HG02870 (cell line): ENCODE results near the gene ARMC2.
"Not testable (repeated sequence)": the region's sequence is repeated elsewhere in the genome, so short reads cannot be mapped to it uniquely, and the experiment has no call there.

Source experiments
- ATAC-seq: cut with Tn5 transposase; IDR thresholded peaks from one replicate; pipeline ENCODE4 v1.9.1; 2021; ENCODE audit warnings: mild to moderate bottlenecking, moderate library complexity; ENCODE audit not compliant: unreplicated experiment

Gene ARMC2

DNA sequence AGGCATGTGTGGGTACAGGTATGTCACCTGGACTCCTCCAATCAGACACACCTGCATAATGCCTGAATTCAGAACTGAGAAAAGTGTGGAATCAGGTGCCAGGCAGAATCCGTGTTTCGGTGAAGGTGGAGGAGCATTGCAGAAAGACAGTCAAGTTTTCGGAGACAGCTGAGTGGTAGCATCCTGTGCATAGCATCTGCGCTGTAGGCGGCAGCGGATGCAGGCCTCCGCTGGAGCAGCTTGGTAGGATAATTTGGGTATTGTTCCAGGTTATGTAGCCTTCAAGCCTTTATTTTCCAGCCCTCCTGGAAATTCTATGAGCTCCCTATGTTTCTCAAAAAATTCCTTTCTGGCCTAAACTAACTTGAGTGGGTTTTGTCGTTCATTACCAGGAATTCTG lies 15.5 kb upstream of the ARMC2 start:
- no peak for ATAC-seq

DNA sequence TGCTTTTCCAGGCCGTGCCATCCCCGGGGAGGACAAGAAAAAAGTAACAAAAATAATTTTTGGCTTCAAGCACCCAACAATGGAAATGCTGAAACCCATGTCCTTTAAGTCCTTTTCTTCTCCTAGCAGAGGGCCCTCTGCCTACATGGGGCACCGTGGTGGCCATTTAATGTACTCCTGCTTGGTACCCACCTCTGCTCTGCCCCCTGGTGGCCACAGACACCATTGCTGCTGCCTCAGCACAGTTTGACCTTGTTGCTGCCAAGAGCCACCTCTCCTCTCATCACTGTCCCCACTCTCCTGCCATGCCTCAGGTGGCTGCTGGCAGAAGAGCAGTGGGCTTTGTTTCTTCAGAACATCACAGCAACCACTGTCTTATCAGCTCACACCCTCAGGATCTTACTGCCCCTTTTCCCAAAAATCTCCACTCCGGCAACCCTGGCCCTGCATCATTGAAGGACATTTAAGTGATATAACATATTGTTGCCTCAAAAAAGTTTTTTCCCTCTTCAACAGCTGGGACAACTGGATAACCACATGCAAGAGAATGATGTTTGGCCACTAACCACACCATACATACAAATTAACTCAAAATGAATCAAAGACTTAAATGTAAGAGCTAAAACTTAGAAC lies 12.9 kb upstream of the ARMC2 start:
- ATAC-seq = no peak

DNA sequence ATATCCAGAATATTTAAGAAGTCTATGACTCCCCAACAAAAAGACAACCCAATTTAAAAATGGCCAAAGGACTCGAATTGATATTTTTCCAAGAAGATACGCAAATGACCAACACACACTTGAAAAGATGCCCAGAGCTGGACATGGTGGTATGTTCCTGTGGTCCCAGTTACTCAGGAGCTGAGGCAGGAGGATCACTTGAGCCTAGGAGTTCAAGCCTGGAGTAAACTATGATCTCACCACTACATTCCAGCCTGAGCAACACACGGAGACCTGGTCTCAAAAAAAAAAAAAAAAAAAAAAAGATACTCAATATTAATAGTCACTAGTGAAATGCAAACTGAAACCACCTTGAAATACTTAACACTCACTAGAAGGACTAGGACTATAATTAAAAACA lies 12.2 kb upstream of the ARMC2 start:
- ATAC-seq = no peak

DNA sequence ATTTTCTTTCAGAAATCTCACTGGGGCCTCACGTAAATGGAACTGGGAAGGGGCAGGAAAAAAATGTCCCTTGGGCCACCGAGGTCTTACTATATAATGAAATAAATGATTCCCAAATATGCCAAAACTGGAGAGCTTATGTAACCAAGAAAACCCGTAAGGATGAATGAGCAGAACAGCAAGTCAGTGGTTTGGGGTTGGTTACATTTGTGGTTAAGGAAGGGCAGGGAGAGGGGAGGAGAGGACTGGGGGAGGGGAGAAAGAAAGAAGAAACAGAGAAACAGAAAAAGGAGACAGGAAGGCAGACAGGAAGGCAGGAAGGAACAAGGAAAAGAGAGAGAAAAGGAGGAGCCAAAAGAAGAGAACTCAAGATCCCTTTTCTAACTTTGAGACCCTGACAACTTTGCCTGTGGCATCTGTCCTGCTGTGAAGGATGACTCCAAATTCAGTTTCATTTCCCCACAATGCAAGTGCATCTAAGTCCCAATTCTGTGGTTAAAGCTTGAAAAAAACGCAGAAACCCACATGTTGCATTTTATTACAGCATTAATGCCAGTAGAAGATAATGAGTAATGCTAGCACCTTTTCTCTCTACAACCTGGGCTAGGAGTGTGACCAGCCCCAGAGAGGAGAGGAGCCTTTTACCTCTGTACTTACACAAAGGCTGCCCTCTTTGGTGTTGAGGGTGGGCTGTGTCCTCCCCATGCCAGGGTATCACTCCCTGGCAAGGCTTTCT lies 10.8 kb upstream of the ARMC2 start:
- no peak for ATAC-seq

DNA sequence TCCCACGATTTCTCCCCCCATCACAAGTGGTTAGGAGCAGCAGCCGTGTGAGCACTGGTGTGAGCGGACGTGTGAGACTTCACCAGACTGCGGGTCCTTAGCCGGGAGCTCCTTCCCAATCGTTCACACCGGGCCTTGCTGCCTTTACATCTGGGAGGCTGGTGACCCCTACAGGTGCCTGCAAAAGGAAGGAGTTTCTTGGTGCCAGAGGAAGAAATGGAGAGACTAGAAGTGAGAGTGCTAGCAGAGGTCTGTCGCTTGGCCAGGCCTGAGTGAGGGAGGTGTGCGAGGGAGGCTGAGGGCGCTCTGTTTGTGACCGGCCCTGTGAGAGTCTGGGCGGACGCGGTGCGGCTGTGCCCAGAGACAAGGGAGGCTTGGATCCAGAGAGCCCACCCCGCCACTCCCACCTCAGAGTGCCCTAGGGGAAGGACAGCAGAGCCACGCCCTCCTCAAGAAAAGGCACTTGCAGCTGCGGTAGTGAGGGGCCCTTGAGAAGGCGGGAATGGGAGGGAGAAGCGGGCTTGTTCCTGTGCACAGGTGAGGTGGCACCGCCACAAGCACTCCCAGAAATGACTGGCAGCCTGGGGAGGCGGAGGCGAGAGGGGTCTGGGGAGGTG lies 10.0 kb upstream of the ARMC2 start:
- ATAC-seq = no peak

DNA sequence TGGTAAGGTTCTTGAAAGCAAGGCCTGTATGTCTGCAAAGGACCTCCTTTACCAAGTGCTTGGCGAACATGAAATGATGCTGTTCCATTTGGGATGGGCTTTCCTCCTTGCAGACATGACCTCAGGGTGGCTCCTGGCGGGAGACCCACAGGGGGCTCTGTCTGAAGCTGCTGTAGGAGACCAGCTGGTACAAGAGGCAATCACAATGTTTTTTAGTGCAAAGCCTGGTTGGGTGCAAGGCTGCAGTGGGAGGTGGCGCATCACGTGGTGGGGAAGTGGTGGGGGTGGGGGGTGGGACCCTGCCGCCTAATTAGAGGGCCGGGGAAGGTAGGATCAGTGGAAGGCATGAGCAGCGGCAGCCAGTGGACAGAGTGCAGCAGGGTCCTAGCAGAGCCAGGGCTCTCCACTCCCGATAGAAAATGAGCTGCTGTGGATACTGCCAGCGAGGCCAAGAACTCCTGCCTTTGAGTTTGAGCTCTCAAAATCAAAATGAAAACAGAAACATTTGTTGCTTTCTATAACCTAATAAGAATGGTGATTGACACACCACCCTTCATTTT lies 9.1 kb upstream of the ARMC2 start:
- ATAC-seq = no peak

DNA sequence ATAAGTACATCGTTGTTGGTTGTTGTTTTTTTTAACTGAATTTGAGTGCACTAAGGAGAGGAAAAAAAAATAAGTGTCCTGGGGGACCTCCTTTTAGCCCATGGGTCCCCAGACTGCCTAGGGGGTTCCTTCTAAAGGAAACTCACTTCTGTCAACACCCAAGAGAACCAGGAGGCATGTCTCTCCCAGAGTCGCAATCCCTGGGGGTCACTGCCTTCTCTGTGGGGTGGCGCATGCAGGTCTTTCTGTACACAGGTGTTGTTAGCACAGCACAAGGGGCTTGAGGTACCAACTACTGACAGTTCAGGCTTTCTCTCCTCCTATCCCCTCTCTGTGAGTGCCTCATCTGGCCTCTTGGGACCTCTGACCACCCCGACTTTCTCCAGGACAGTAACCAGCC lies 7.3 kb upstream of the ARMC2 start:
- ATAC-seq = no peak

DNA sequence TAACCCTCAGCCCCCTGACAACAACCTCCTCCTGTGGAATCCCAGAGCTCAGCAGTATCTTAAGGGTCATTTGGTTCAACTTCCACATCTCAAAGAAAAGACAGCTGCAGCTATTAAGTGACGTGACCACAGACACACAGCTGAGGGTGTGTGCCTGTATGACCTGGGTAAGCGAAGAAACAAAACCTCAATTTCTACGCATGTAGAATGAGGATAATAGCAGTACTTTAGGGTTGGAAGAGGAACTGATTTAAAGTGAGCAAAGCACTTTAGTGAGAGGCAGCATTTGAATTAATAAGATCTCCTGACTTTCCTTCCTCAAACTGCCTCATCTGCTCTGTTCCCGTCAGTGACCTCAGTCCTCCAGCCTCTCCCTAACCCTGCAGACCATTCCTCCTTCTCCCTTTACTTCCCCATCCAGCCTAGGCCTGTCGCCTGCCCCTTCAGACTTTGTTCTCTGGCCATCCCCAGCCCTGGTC lies 6.8 kb upstream of the ARMC2 start:
- no peak for ATAC-seq

DNA sequence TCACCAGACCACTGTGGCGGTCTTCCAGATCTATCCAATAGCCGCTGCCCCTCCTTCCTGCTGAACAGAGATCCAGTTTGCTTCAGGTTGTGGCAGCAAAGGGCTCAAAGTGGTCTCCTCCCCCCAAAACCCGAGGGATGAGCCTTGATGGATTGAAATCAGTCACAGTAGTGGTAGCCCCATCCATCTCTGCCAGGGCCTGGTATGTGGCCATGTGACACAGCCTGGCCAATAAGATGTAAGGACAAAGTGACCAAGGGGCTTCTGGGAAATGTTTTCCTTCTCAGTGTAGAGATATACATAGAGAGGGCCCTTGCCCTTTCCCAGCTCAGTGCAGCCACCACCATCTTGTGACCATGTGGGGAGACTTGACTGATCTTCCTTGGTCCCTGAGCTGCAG lies 4.1 kb upstream of the ARMC2 start:
- no peak for ATAC-seq

DNA sequence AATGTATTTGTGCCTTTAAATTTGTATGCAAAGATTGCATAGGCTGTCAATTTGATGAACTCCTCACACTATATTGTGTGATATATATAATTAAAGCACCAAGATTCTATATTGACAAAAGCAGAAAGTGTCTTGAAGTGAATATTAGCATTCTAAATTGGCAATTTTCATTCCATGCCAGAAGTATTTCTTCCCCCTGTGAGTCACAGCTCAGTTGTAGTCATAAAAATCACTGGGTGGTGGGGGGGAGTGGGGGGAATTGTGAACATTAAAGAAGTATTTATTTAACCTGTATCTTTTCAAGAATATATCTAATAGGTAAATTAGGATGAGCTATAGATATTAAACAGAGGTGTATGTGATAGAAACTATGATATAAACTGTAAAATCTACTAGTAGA lies 3.1 kb upstream of the ARMC2 start:
- no peak for ATAC-seq

DNA sequence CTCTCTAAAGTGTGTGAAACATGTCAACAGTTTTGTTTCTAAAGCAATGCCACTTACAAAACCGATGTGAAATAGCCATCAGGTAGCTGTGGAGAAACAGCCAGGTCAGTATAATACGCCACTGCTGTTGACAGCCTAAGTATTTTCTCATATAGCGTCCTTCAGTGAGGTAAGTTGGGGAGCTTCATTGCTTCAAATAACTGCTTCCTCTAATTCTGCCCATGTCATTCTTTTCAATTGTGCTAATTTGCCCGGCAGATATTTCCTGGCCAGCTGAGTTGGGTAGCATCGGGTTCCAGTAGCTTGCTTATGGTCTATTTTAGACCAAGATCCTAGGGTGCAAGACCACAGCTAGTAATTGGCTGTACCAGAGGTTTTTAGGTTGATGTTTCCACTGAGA lies 2.1 kb upstream of the ARMC2 start:
- no peak for ATAC-seq

DNA sequence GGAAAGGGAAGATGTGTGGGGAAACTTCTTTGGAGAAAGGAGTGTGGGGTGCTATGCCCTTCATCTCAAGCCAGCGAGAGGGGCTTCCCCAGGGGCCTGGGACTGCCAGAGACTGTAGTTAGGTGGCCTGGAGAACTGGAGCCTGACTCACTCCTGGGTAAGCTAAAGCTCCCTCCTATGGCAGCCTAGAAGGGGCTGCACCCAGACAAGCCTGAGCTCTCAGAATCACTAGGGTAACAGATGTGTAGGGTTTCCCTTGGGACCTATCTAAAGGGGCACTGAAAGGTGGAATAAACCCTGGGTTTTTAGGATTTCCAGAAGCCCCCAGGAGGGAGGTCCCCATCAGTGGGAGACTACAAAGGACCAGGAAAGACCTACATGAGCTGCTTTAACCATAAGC lies 1.6 kb upstream of the ARMC2 start:
- ATAC-seq = no peak

DNA sequence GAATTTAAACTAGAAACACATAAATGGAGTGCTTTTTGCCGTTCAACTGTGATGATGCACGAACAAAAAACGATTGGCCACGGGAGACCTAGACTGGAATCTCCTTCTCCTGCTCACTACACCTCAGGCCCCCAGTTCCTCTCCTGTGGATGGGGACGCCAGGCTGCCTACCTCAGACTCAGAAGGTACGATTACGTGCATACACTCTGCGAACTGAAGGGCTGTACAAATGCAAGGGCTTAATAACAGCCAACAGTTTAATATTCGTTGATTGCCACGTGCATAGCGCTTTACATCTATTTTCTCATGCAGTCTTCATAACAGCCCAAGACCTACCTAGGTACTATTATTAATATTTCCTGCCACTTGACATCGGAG lies 495 bp upstream of the ARMC2 start:
- no peak for ATAC-seq

DNA sequence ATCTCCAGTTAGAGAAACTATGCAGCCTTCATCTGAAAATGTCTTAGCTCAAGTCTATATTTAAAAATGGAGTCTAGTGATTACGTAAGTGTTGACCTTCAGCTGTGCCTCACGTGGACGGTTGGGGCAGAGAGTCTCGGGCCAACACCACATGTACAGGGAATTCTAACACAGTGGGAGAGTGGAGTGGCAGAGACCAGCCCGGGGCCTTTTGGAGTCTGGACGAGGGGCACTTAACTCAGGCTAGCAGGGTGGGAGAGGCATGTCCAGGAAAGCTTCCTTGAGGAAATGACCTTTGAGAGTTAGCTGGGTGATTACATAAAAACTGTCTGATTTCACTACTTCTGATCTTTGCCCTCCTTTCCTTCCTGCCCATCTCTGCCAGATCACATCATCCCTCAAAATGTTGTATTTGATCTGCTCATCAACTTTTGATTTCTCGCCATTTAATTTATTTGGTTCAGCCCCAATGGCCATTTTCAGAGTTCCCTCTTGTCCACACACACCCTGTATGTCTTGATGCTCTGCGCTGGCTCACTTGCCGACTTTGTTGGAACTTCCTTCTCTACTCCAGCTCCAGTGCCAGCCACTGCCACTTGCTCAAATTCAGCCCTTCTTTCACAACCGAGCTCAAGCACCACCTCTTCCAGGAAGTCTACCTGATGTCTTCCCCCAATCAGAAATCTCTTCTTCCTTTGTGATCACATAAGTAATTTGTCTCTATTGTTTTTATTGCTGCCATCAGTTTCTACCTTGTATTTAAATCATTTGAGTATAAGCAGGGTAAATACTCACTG lies 2.6 kb downstream of the ARMC2 start:
- no peak for ATAC-seq

DNA sequence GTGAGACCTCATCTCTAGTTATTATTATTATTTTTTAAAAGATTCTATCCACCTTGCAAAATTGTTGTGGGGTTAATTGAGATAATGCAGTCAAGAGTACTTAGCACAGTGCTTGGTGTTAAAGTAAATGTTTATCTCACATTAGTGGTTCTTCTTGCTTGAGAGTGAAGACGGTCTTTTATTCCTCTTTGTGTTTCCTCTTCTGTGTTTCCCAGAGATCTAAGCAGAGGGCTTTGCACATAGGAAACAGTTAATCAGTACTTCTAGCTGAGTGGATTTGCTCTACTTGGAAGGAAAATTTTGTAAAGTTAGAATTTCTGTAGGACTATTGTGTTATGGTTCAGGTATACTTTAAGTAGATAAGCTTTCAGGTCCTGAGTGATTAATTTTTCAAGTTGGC lies 3.5 kb downstream of the ARMC2 start:
- ATAC-seq = no peak

DNA sequence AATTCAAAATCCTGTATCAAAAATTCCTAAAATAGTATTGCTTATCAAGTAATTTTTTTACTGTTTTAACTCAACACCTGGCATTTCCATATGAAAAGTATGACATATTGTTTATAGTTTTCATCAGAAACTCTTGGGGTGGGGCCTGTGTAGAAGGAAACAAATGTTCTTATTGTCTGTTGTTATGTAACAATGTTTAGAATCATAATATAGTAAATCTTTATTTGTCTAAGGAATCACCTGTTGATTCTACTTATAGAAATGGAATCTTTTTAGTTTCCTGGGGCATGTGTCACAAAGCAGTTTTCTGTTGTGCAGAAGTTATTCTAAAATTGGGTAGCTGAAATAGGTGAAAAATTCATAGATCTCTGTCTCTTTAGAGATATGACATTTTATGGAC lies 4.9 kb downstream of the ARMC2 start:
- ATAC-seq = no peak

DNA sequence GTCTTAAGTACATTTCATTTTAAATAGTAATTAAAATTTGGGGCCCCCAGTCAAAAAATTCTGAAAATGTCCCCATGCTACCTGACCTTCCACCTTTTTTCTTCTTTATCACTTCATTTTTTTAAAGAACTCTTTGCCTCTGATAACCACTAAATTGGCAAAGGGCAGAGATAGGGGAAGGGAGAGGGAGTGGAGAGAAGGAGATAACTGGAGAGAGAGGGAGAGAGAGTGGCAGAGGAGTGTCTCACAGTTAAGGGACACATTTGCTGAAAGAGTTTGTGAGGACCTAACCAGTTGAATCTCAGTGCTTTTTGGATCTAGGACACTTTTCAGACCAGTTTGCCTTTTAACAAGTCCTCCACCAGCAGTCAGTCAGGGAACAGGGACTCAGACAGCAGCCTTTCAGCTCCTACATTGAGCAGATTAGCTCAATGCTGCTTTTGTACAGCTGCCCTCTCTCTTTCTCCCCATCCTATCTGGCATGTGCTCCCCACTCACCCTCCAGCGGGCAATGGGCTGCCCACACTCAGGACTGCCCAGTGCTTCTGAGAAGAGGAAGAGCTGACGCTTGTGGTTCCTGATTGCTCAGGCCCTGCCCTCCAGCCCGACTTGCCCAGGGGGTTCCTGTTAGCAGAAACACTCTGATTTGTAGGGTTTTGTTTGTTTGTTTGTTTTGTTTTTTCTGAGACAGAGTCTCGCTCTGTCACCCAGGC lies 14.4 kb downstream of the ARMC2 start:
- ATAC-seq = no peak

DNA sequence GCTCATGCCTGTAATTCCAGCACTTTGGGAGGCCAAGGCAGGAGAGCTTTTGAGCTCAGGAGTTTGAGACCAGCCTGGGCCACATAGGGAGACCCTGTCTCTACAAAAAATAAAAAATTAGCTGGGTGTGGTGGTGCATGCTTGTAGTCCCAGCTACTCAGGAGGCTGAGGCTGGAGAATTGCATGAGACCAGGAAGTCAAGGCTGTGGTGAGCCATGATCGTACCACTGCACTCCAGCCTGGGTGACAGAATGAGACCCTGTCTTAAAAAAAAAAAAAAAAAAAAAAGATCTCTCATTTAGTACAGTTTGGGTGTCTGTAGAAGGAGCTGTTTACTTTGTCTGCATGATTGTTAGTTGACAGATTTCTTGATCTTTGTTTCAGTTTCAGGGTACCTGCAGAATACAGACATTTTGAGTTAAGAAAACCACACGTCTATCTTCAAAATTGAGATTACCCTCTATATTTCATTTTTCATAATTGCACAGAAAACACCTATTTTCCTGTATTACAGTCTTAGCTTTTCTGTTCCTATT lies 17.6 kb downstream of the ARMC2 start:
- not testable (repeated sequence) for ATAC-seq

DNA sequence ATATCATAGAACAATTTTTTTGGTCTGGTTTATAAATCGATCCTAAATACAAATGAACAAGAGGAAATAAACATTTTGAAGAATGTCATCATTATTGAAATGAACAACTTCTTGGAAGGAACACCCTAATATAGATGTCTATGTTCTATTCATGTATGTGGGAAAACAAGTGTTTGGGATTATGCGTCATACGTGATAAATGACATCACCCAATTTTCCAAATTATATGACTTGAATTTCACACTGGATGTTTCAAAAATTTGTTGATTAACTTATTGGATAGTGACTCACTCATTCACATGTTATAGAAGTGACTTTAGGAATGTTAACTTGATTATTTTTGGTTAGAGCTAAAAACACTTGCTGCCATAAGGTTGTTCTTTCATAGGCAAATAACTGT lies 18.6 kb downstream of the ARMC2 start:
- ATAC-seq = no peak

DNA sequence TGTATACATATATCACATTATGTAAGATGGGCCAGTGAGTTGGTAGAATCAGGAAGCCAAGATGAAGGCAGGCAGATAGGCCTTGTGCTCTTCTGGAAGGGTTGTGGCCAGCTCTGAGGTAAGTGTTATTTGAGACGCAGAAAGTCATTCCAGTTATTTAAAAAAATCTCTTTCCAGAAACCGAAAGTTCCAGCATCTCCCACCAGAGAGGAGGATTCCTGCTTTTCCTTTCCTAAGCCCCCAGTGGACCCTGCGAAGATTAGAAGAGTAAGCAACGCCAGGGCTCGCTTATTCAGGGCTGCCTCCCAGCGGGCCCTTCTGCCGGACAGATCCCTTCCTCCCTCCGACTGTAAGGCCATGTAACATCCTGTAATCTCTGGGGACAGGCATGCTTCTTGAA lies 20.4 kb downstream of the ARMC2 start:
- ATAC-seq = no peak
